Measurements from ENCODE around the gene SORL1. TPM values are rescaled to one million over a fixed set of nuclear protein-coding genes. Genes with fewer than 3 reads are reported as not detected.

SORL1 gene
- total RNA-seq, 1 donor from 2014 or later: 38.3 TPM

GRCh38 chr11:121577106-121577848, 125.2 kb downstream of the SORL1 start:
- Histone ChIP-seq H3K9me3 (no peaks in the 10 kb centered on the region), H3K27ac (peak overlapping the region; percentile 3), H3K4me1 (peaks cover 43% of the 10 kb centered on the region), H3K4me3 (no peak overlapping the region), H3K27me3 (no peaks in the 10 kb centered on the region), H3K36me3 (no peaks in the 10 kb centered on the region)
- intact Hi-C loops (cut with DNase I): no loop called here
- TF ChIP-seq POLR2AphosphoS5 (IDR thresholded peaks at IDR 0.05; ENCODE audit: insufficient read depth in 1 of 2, low read depth in 1 of 2): no peak
- no peak for TF ChIP-seq POLR2A (IDR thresholded peaks at IDR 0.05)
- no peak for TF ChIP-seq CTCF (IDR thresholded peaks at IDR 0.05)
- peak in 1 of 2 donors; percentile 83 for DNase-seq (ENCODE audit: extremely low spot score in 2 of 2)

- Histone ChIP-seq H3K36me3 (no peaks in the 10 kb centered on the region), H3K27ac (peak overlapping the region; percentile 24), H3K4me3 (no peak overlapping the region), H3K9me3 (no peaks in the 10 kb centered on the region), H3K4me1 (peaks cover 43% of the 10 kb centered on the region), H3K27me3 (no peaks in the 10 kb centered on the region)
- intact Hi-C loops (cut with DNase I): no loop called here
- DNase-seq (ENCODE audit: extremely low spot score in 2 of 2): peak in 1 of 2 donors; percentile 87
- TF ChIP-seq CTCF (IDR thresholded peaks at IDR 0.05) (no peak), POLR2AphosphoS5 (IDR thresholded peaks at IDR 0.05; ENCODE audit: insufficient read depth in 1 of 2, low read depth in 1 of 2) (peak; percentile 22 to 34)
Measured at GRCh38 chr11:121578251-121578976, 126.3 kb downstream of the SORL1 start.

- no peak overlapping the region for H3K4me3 ChIP-seq
- peaks cover 43% of the 10 kb centered on the region for H3K4me1 ChIP-seq
- H3K36me3 ChIP-seq: peaks cover 0 to 4% of the 10 kb centered on the region in 2 donors
- intact Hi-C loops (cut with DNase I): loop anchor here (1.0 kb wide), 1 partner anchor 22 kb away; no protein-coding TSS in a partner anchor
- DNase-seq (ENCODE audit: extremely low spot score in 2 of 2): no peak
- H3K27me3 ChIP-seq: no peaks in the 10 kb centered on the region
- H3K27ac ChIP-seq: no peak overlapping the region
- no peaks in the 10 kb centered on the region for H3K9me3 ChIP-seq
- TF ChIP-seq POLR2AphosphoS5 (IDR thresholded peaks at IDR 0.05; ENCODE audit: insufficient read depth in 1 of 2, low read depth in 1 of 2): no peak
- TF ChIP-seq POLR2A (IDR thresholded peaks at IDR 0.05): no peak
- TF ChIP-seq CTCF (IDR thresholded peaks at IDR 0.05): no peak
Measured at GRCh38 chr11:121580154-121580553, 128.0 kb downstream of the SORL1 start.

- intact Hi-C loops (cut with DNase I): no loop called here
- H3K9me3 ChIP-seq: no peaks in the 10 kb centered on the region
- H3K27me3 ChIP-seq: no peaks in the 10 kb centered on the region
- TF ChIP-seq POLR2A (IDR thresholded peaks at IDR 0.05): no peak
- no peak for TF ChIP-seq POLR2AphosphoS5 (IDR thresholded peaks at IDR 0.05; ENCODE audit: insufficient read depth in 1 of 2, low read depth in 1 of 2)
- TF ChIP-seq CTCF (IDR thresholded peaks at IDR 0.05): no peak
- no peak overlapping the region for H3K27ac ChIP-seq
- H3K4me3 ChIP-seq: no peak overlapping the region
- H3K4me1 ChIP-seq: peaks cover 31% of the 10 kb centered on the region
- peaks cover 0 to 4% of the 10 kb centered on the region in 2 donors for H3K36me3 ChIP-seq
- DNase-seq (ENCODE audit: extremely low spot score in 2 of 2): no peak
Measured at GRCh38 chr11:121581607-121582006, 129.5 kb downstream of the SORL1 start.

- Histone ChIP-seq H3K27me3 (no peaks in the 10 kb centered on the region), H3K27ac (no peak overlapping the region), H3K9me3 (no peaks in the 10 kb centered on the region), H3K36me3 (peaks cover 0 to 4% of the 10 kb centered on the region in 2 donors), H3K4me1 (peaks cover 24% of the 10 kb centered on the region), H3K4me3 (no peak overlapping the region)
- intact Hi-C loops (cut with DNase I): no loop called here
- no peak for DNase-seq (ENCODE audit: extremely low spot score in 2 of 2)
- no peak for TF ChIP-seq POLR2AphosphoS5 (IDR thresholded peaks at IDR 0.05; ENCODE audit: insufficient read depth in 1 of 2, low read depth in 1 of 2)
- no peak for TF ChIP-seq CTCF (IDR thresholded peaks at IDR 0.05)
- TF ChIP-seq POLR2A (IDR thresholded peaks at IDR 0.05): no peak
Measured at GRCh38 chr11:121582296-121582695, 130.2 kb downstream of the SORL1 start.
